Pancreas (tissue), 10 donors: ENCODE results near the gene DHX8. TPM values are rescaled to one million over a fixed set of nuclear protein-coding genes. Genes with fewer than 3 reads are reported as not detected.

ENCODE experiments used
- ATAC-seq, 4 donors: fragments of 200-7000 bp; cut with Tn5 transposase; one replicate each; pipeline versions ENCODE4 v1.8.0 to v1.9.1; 2020; ENCODE audit warnings: mild to moderate bottlenecking in 4 of 4, moderate library complexity in 4 of 4
- DNase-seq, 6 donors: peaks; one replicate each; pipeline ENCODE4 v3.0.0-alpha.2; 2020
- FAIRE-seq: peaks from 2 replicates; lab custom pipeline; 2012; peaks lifted over from hg19 to GRCh38; lab: Jason Lieb, UNC
- H3K27ac ChIP-seq, 4 donors: fragments of 200-600 bp; sonication (generic); 1 replicate in 3 of 4; 2 replicates in 1 of 4; pipeline versions ENCODE4 v1.5.0 to v1.8.0; 2020
- H3K27me3 ChIP-seq, 4 donors: fragments of 200-600 bp; one replicate each; pipeline ENCODE4 v1.8.0; 2021
- H3K36me3 ChIP-seq, 3 donors: fragments of 200-600 bp; sonication (generic) in 1 of 3; one replicate each; pipeline versions ENCODE4 v1.5.0 to v1.8.0; 2020 to 2021
- H3K4me1 ChIP-seq, 3 donors: fragments of 200-600 bp; one replicate each; pipeline ENCODE4 v1.8.0; 2021
- H3K4me3 ChIP-seq, 4 donors: fragments of 200-600 bp; sonication (generic) in 2 of 4; one replicate each; pipeline versions ENCODE4 v1.5.0 to v1.8.0; 2020 to 2021
- H3K9me3 ChIP-seq, 4 donors: fragments of 200-600 bp; one replicate each; pipeline ENCODE4 v1.8.0; 2021
- CTCF ChIP-seq, 4 donors: fragments of 200-600 bp; sonication (generic) in 3 of 4; IDR thresholded peaks; one replicate each; pipeline versions ENCODE4 v1.5.0 to v1.8.0; 2021; ENCODE audit warnings: antibody characterized with exemption in 4 of 4
- WGBS, 2 donors: extraction: QIAGEN DNeasy Blood & Tissue Kit; methylation state at CpG; one replicate each; pipeline ENCODE4 v1.1.7; 2013; 5-methylcytosine and 5-hydroxymethylcytosine counted together
- intact Hi-C, 3 donors: fragments of 100-400 bp; cut with DNase I; formaldehyde crosslinking; loops; one replicate each; pipeline versions ENCODE4 v1.11.1 to v1.14.2; 2022
- polyA plus RNA-seq, 2 donors: library from polyadenylated mRNA; stranded (reverse); fragments of 200-250 nt; gene quantifications; one replicate each; pipeline ENCODE4 v1.2.3, GENCODE V29; 2013
- total RNA-seq, 6 donors: library from RNA; stranded (reverse); fragmentation: NEBNext Ultra II Directional in 4 of 6; extraction: Animal tissue kit (Norgen Biotek cat#: 25700) in 4 of 6; gene quantifications; one replicate each; pipeline versions ENCODE4 v1.2.1 to v1.2.4, GENCODE V29; 2021 to 2023
- donor health status: healthy with polysubstance abuse.
- donor health status: DM: no; HTN: no; CAD: no; lungs with moderate emphysema.
- donor health status: DM: no; HTN: no; CAD: no.
- donor health status: control.
- donor health status: control.
- donor health status: Bipolar disorder and iron deficiency.
- donor health status: DM: yes; HTN: yes; CAD: no.
- donor health status: DM: no; HTN: no; CAD: no.
- donor health status: DM: no; HTN: no; CAD: no.
- donor health status: DM: yes; HTN: yes; CAD: no.

The DHX8 gene
- total and polyA plus RNA-seq, 8 donors, result 11.0 to 26.0 (median 16.6) TPM

DNA sequence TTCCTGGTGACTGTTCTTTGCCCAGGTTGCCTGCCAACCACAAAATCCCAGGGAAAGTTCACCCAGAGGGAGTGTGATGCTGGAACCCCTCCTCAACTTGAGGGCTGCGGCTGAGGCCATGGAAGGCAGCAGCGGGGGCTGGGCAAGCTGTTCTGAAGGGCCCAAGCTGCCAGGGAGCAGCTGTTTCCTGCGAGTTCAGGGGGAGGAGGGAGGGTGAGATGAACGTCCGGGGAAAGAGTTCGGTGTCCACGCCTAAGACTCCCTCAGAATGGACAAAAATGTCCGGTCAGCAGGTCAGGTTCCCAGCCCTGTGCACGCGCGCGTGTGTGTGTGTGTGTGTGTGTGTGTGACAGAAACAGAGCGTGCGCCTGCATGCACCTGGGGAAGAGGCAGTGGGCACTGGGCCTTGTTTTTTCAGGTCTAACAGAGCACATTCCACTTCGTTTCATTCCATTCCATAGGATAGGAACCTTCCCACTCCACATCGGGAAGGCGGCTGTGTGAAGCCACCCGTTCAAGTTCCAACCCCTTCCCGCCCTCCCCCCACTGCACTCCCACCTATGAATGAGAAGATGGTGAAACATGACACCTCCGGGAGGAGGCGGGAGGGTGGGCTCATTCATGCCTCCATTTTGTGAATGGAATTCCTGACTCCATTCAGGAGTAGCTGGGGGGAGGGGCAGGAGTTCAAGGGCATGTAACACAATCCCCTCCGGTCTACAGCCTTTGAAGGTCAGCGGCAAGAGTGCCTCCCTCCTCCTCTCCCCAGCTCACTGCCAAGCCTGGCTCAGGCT is 46.7 kb downstream of the DHX8 start:
- peak overlapping the region in 1 of 4 donors; percentile 23 for H3K4me3 ChIP-seq
- intact Hi-C loops, result no loop called here
- 6 to 8% methylated on average over 21 to 23 of the region's 23 CpGs for WGBS, 2 donors
- no peaks in the 10 kb centered on the region for H3K27me3 ChIP-seq
- peak overlapping the region; percentile 58 to 85 (median 68) for H3K27ac ChIP-seq
- TF ChIP-seq CTCF (IDR thresholded peaks at IDR 0.05), result no peak
- DNase-seq (peak; percentile 70 to 88 (median 82)), ATAC-seq (peak; percentile 75 to 83 (median 80)), FAIRE-seq (no peak)
- H3K9me3 ChIP-seq, result no peaks in the 10 kb centered on the region
- peaks cover 0 to 19% (median 16%) of the 10 kb centered on the region in 3 donors for H3K4me1 ChIP-seq
- H3K36me3 ChIP-seq, result no peaks in the 10 kb centered on the region

DNA sequence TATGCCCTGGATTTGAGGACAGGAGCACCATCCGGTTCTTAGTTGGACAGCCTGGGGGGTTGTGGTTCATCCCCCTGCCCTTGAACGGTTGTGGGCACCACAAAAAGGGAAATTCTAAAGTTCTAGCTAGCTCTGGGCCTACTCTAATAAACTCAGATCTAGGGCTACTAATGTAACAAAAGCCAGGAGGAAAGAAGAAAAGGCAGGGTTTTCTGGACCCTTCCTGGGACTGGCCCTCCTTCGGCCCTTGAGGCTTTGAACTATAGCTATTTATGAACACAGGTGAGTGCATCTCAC is 47.3 kb downstream of the DHX8 start:
- WGBS, 2 donors, result 20 to 23% methylated on average over 3 of the region's 3 CpGs
- DNase-seq, result no peak
- Histone ChIP-seq H3K27ac (peak overlapping the region; percentile 58 to 85 (median 68)), H3K9me3 (no peaks in the 10 kb centered on the region), H3K27me3 (no peaks in the 10 kb centered on the region), H3K36me3 (no peaks in the 10 kb centered on the region), H3K4me3 (peak overlapping the region in 1 of 4 donors; percentile 23), H3K4me1 (peaks cover 0 to 19% (median 16%) of the 10 kb centered on the region in 3 donors)
- no peak for TF ChIP-seq CTCF (IDR thresholded peaks at IDR 0.05)
- intact Hi-C loops, result no loop called here
- FAIRE-seq, result no peak
- peak in 1 of 4 donors; percentile 3 for ATAC-seq

DNA sequence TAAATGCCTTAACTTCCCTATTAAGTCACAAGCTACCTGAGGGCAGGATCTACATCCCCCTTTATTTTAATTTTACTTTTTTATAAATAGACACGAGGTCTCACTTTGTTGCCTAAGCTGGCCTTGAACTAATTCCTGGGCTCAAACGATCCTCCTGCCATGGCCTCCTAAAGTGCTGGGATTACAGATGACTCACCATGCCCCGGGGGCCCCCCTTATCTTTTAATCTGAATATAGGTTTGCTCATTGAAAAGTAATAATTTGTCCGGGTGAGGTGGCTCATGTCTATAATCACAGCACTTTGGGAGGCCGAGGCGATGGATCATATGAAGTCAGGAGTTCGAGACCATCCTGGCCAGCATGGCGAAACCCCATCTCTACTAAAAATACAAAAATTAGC is 48.2 kb downstream of the DHX8 start:
- no peaks in the 10 kb centered on the region for H3K36me3 ChIP-seq
- H3K4me3 ChIP-seq, result no peak overlapping the region
- DNase-seq (no peak), ATAC-seq (no peak), FAIRE-seq (no peak)
- no peaks in the 10 kb centered on the region for H3K27me3 ChIP-seq
- intact Hi-C loops, result no loop called here
- H3K9me3 ChIP-seq, result no peaks in the 10 kb centered on the region
- H3K4me1 ChIP-seq, result peaks cover 0 to 19% (median 16%) of the 10 kb centered on the region in 3 donors
- H3K27ac ChIP-seq, result peak overlapping the region in 1 of 4 donors; percentile 85
- WGBS, 2 donors, result 69 to 71% methylated on average over 8 of the region's 8 CpGs
- TF ChIP-seq CTCF (IDR thresholded peaks at IDR 0.05), result no peak

- Histone ChIP-seq H3K36me3 (no peaks in the 10 kb centered on the region), H3K4me1 (peaks cover 0 to 19% (median 16%) of the 10 kb centered on the region in 3 donors), H3K27ac (no peak overlapping the region), H3K4me3 (no peak overlapping the region), H3K27me3 (no peaks in the 10 kb centered on the region), H3K9me3 (no peaks in the 10 kb centered on the region)
- DNase-seq (no peak), ATAC-seq (no peak), FAIRE-seq (no peak)
- TF ChIP-seq CTCF (IDR thresholded peaks at IDR 0.05), result no peak
- intact Hi-C loops, result no loop called here
- 87% methylated on average over 10 of the region's 10 CpGs for WGBS, 2 donors
These were observed 48.8 kb downstream of the DHX8 start for GRCh38 chr17:43532581-43532980.

GRCh38 chr17:43533699-43534098 is 49.9 kb downstream of the DHX8 start:
- intact Hi-C loops, result no loop called here
- Histone ChIP-seq H3K4me3 (no peak overlapping the region), H3K4me1 (peaks cover 0 to 19% (median 16%) of the 10 kb centered on the region in 3 donors), H3K27me3 (no peaks in the 10 kb centered on the region), H3K27ac (no peak overlapping the region), H3K9me3 (no peaks in the 10 kb centered on the region), H3K36me3 (no peaks in the 10 kb centered on the region)
- no peak for FAIRE-seq
- 93 to 98% methylated on average over 4 of the region's 4 CpGs for WGBS, 2 donors
- no peak for ATAC-seq
- DNase-seq, result no peak
- no peak for TF ChIP-seq CTCF (IDR thresholded peaks at IDR 0.05)
